HEK293 (cell line): ENCODE results near the gene SLC6A11.

ENCODE experiments used
- CTCF ChIA-PET: fragments of 350-600 bp; formaldehyde crosslinking; extraction: SDS; loops from one replicate; lab custom pipeline; 2021; ENCODE audit warnings: antibody characterized with exemption; lab: Yijun Ruan, JAX
- POLR2A ChIA-PET: fragments of 300-600 bp; formaldehyde crosslinking; extraction: SDS; loops from one replicate; lab custom pipeline; 2020; ENCODE audit warnings: antibody characterized with exemption, inconsistent platforms; lab: Yijun Ruan, JAX
- H3K27ac ChIP-seq: fragments of 200-500 bp; sonication (Bioruptor generic); 2 replicates; pipeline ENCODE4 v1.5.1; 2014; ENCODE audit warnings: low read depth, low read length, control low read depth, inconsistent platforms; ENCODE audit errors: extremely low read depth
- H3K36me3 ChIP-seq, 2 experiments: fragments of 200-500 bp in 1 of 2; sonication (Bioruptor generic) in 1 of 2; 1 replicate in 1 of 2; 2 replicates in 1 of 2; pipeline ENCODE4 v1.5.1; 2014 to 2017; ENCODE audit warnings: inconsistent platforms in 2 of 2, low read length in 2 of 2; ENCODE audit not compliant: control insufficient read depth in 2 of 2, insufficient read depth in 1 of 2
- H3K4me1 ChIP-seq: fragments of 200-500 bp; sonication (Bioruptor generic); 2 replicates; pipeline ENCODE4 v1.5.1; 2014; ENCODE audit warnings: mild to moderate bottlenecking, low read length, inconsistent platforms; ENCODE audit not compliant: control insufficient read depth, insufficient read depth
- H3K4me3 ChIP-seq: 2 replicates; pipeline ENCODE4 v1.5.1; 2011; ENCODE audit warnings: low read depth, mild to moderate bottlenecking, control low read depth, low read length, moderate library complexity
- H3K9me3 ChIP-seq: fragments of 200-500 bp; sonication (Bioruptor generic); 2 replicates; pipeline ENCODE4 v1.5.1; 2014; ENCODE audit warnings: low read depth, low read length, inconsistent platforms; ENCODE audit not compliant: control insufficient read depth, insufficient read depth
- EGR2 ChIP-seq: fragments of 450-650 bp; formaldehyde crosslinking; IDR thresholded peaks from 2 replicates; pipeline ENCODE4 v1.5.1; 2016; ENCODE audit warnings: low read depth, missing biosample characterization, missing genetic modification characterization
- KLF17 ChIP-seq: fragments of 450-650 bp; formaldehyde crosslinking; IDR thresholded peaks from 2 replicates; pipeline ENCODE4 v1.5.1; 2016; ENCODE audit warnings: missing biosample characterization, missing genetic modification characterization
- MZF1 ChIP-seq: fragments of 450-650 bp; formaldehyde crosslinking; IDR thresholded peaks from 2 replicates; pipeline ENCODE4 v1.5.1; 2017; ENCODE audit warnings: missing biosample characterization, missing genetic modification characterization, borderline replicate concordance
- PRDM1 ChIP-seq: fragments of 450-650 bp; formaldehyde crosslinking; IDR thresholded peaks from 2 replicates; pipeline ENCODE4; 2016; ENCODE audit warnings: missing biosample characterization, missing genetic modification characterization
- ZBTB11 ChIP-seq: fragments of 450-650 bp; formaldehyde crosslinking; conservative IDR thresholded peaks from 2 replicates; pipeline ENCODE4 v1.5.1; 2016; ENCODE audit warnings: low read depth, missing biosample characterization, missing genetic modification characterization
- ZBTB26 ChIP-seq: fragments of 450-650 bp; formaldehyde crosslinking; optimal IDR thresholded peaks from 2 replicates; pipeline ENCODE3; 2016; ENCODE audit warnings: missing biosample characterization, mild to moderate bottlenecking, missing genetic modification characterization
- ZFHX2 ChIP-seq: fragments of 450-650 bp; formaldehyde crosslinking; conservative IDR thresholded peaks from 2 replicates; pipeline ENCODE4 v1.5.1; 2016; ENCODE audit warnings: missing biosample characterization, missing genetic modification characterization
- ZNF184 ChIP-seq: fragments of 450-650 bp; IDR thresholded peaks from 2 replicates; pipeline ENCODE4 v1.5.1; 2018; ENCODE audit warnings: missing biosample characterization, mild to moderate bottlenecking, missing genetic modification characterization
- ZNF19 ChIP-seq: fragments of 450-650 bp; formaldehyde crosslinking; IDR thresholded peaks from 2 replicates; pipeline ENCODE4; 2016; ENCODE audit warnings: missing biosample characterization, missing genetic modification characterization, low read depth
- ZNF223 ChIP-seq: fragments of 450-650 bp; formaldehyde crosslinking; IDR thresholded peaks from 2 replicates; pipeline ENCODE4 v1.5.1; 2016; ENCODE audit warnings: missing biosample characterization, missing genetic modification characterization
- ZNF362 ChIP-seq: fragments of 450-650 bp; formaldehyde crosslinking; IDR thresholded peaks from 2 replicates; pipeline ENCODE4 v1.5.1; 2016; ENCODE audit warnings: missing biosample characterization, missing genetic modification characterization
- ZNF473 ChIP-seq: fragments of 450-650 bp; formaldehyde crosslinking; IDR thresholded peaks from 2 replicates; pipeline ENCODE4 v1.5.1; 2017; ENCODE audit warnings: missing biosample characterization, missing genetic modification characterization
- ZNF48 ChIP-seq: fragments of 450-650 bp; formaldehyde crosslinking; IDR thresholded peaks from 2 replicates; pipeline ENCODE4 v1.5.1; 2016; ENCODE audit warnings: missing biosample characterization, missing genetic modification characterization
- ZNF529 ChIP-seq: fragments of 450-650 bp; formaldehyde crosslinking; IDR thresholded peaks from 2 replicates; pipeline ENCODE4 v1.5.1; 2017; ENCODE audit warnings: missing genetic modification characterization, missing biosample characterization; ENCODE audit not compliant: insufficient replicate concordance
- ZNF544 ChIP-seq: fragments of 450-650 bp; formaldehyde crosslinking; IDR thresholded peaks from 2 replicates; pipeline ENCODE4 v1.5.0; 2017; ENCODE audit warnings: missing biosample characterization, missing genetic modification characterization
- ZNF548 ChIP-seq: fragments of 450-650 bp; formaldehyde crosslinking; IDR thresholded peaks from 2 replicates; pipeline ENCODE4 v1.5.1; 2016; ENCODE audit warnings: missing biosample characterization, missing genetic modification characterization
- ZNF585B ChIP-seq: fragments of 450-650 bp; formaldehyde crosslinking; IDR thresholded peaks from 2 replicates; pipeline ENCODE4 v1.5.1; 2016; ENCODE audit warnings: missing biosample characterization, missing genetic modification characterization
- ZNF626 ChIP-seq: fragments of 450-650 bp; sonication (Bioruptor Pico); formaldehyde crosslinking; IDR thresholded peaks from 2 replicates; pipeline ENCODE4 v1.5.1; 2018; ENCODE audit warnings: missing biosample characterization, missing genetic modification characterization, inconsistent platforms
- ZSCAN4 ChIP-seq: fragments of 450-650 bp; formaldehyde crosslinking; IDR thresholded peaks from 2 replicates; pipeline ENCODE4 v1.5.1; 2017; ENCODE audit warnings: missing biosample characterization, missing genetic modification characterization

SLC6A11 gene

GRCh38 chr3:10982782-10983181 lies 166.8 kb downstream of the SLC6A11 start:
- no peak overlapping the region for H3K27ac ChIP-seq
- H3K9me3 ChIP-seq = no peaks in the 10 kb centered on the region
- H3K4me1 ChIP-seq = peaks cover 2% of the 10 kb centered on the region; the same call in 1 of the 2 replicates
- TF ChIP-seq ZFHX2 (tag by site-specific recombination) (no peak), EGR2 (tag by site-specific recombination) (no peak), ZNF548 (tag by site-specific recombination) (no peak), ZNF19 (tag by site-specific recombination) (no peak), PRDM1 (no peak), ZNF544 (tag by site-specific recombination) (no peak), ZNF362 (tag by site-specific recombination) (no peak), ZNF184 (tag by site-specific recombination) (no peak), MZF1 (no peak), ZBTB26 (tag by site-specific recombination) (no peak), ZNF585B (tag by site-specific recombination) (no peak), ZNF48 (tag by site-specific recombination) (no peak), ZNF223 (tag by site-specific recombination) (no peak), KLF17 (no peak), ZBTB11 (no peak), ZNF473 (no peak), ZSCAN4 (tag by site-specific recombination) (no peak), ZNF529 (tag by site-specific recombination) (no peak), ZNF626 (no peak)
- H3K36me3 ChIP-seq = no peaks in the 10 kb centered on the region
- no peak overlapping the region for H3K4me3 ChIP-seq
- POLR2A ChIA-PET = no interaction called here
- CTCF ChIA-PET = interaction anchor here (0.6 to 2.4 kb wide), 29 partner anchors 9 to 643 kb away, joined by 3 to 23 read pairs (median 4); partner anchors contain the start of gene SLC6A1
